ENCODE results near the gene NUMBL. TPM values are rescaled to one million over a fixed set of nuclear protein-coding genes. Genes with fewer than 3 reads are reported as not detected.

NUMBL gene
- total RNA-seq, 4 donors from 2014 or later, result 11.2 to 45.8 (median 36.0) TPM

- 90 to 94% methylated on average over 5 of the region's 5 CpGs for WGBS, 2 donors
- no peak for DNase-seq (ENCODE audit: low spot score in 2 of 2)
- no peak for TF ChIP-seq CTCF (IDR thresholded peaks at IDR 0.05)
- TF ChIP-seq POLR2A (IDR thresholded peaks at IDR 0.05), result no peak
- intact Hi-C loops (cut with DNase I; ENCODE audit: low total_unique reads), result no loop called here
- no peak overlapping the region for H3K4me3 ChIP-seq (ENCODE audit: low read depth, poor library complexity, severe bottlenecking)
These were observed 5.4 kb upstream of the NUMBL start for GRCh38 chr19:40695881-40696280.

GRCh38 chr19:40693896-40694295 lies 3.4 kb upstream of the NUMBL start:
- intact Hi-C loops (cut with DNase I; ENCODE audit: low total_unique reads), result no loop called here
- 92 to 94% methylated on average over 4 of the region's 4 CpGs for WGBS, 2 donors
- H3K4me3 ChIP-seq (ENCODE audit: low read depth, poor library complexity, severe bottlenecking), result no peak overlapping the region
- DNase-seq (ENCODE audit: low spot score in 2 of 2), result no peak
- TF ChIP-seq POLR2A (IDR thresholded peaks at IDR 0.05), result no peak
- no peak for TF ChIP-seq CTCF (IDR thresholded peaks at IDR 0.05)

GRCh38 chr19:40693150-40693788 lies 2.8 kb upstream of the NUMBL start:
- WGBS, 2 donors, result 90 to 91% methylated on average over 11 of the region's 11 CpGs
- TF ChIP-seq CTCF (IDR thresholded peaks at IDR 0.05) (no peak), POLR2A (IDR thresholded peaks at IDR 0.05) (no peak)
- H3K4me3 ChIP-seq (ENCODE audit: low read depth, poor library complexity, severe bottlenecking), result no peak overlapping the region
- intact Hi-C loops (cut with DNase I; ENCODE audit: low total_unique reads), result no loop called here
- no peak for DNase-seq (ENCODE audit: low spot score in 2 of 2)

- H3K4me3 ChIP-seq (ENCODE audit: low read depth, poor library complexity, severe bottlenecking), result no peak overlapping the region
- 80 to 81% methylated on average over 14 of the region's 14 CpGs for WGBS, 2 donors
- TF ChIP-seq CTCF (IDR thresholded peaks at IDR 0.05) (no peak), POLR2A (IDR thresholded peaks at IDR 0.05) (no peak)
- DNase-seq (ENCODE audit: low spot score in 2 of 2), result no peak
- intact Hi-C loops (cut with DNase I; ENCODE audit: low total_unique reads), result no loop called here
These were observed 1.7 kb upstream of the NUMBL start for GRCh38 chr19:40692212-40692551.

- no peak for TF ChIP-seq CTCF (IDR thresholded peaks at IDR 0.05)
- TF ChIP-seq POLR2A (IDR thresholded peaks at IDR 0.05), result no peak
- WGBS, 2 donors, result 42 to 55% methylated on average over 21 to 24 of the region's 24 CpGs
- no peak for DNase-seq (ENCODE audit: low spot score in 2 of 2)
- no peak overlapping the region for H3K4me3 ChIP-seq (ENCODE audit: low read depth, poor library complexity, severe bottlenecking)
- intact Hi-C loops (cut with DNase I; ENCODE audit: low total_unique reads), result no loop called here
These were observed 1.2 kb upstream of the NUMBL start for GRCh38 chr19:40691421-40692211.
